ENCODE data around the gene ANKRD55. TPM values are rescaled to one million over a fixed set of nuclear protein-coding genes. Genes with fewer than 3 reads are reported as not detected.
A peak's percentile ranks its signal among the peaks of the same experiment; 100 is the strongest.

ANKRD55 gene
- polyA plus RNA-seq, 1 donor from 2014 or later = 1.5 TPM

- peaks cover 6% of the 10 kb centered on the region for H3K27me3 Mint-ChIP-seq
- H3K4me1 Mint-ChIP-seq = peaks cover 0 to 2% (median 0%) of the 10 kb centered on the region in 3 donors
- no peaks in the 10 kb centered on the region for H3K36me3 Mint-ChIP-seq
- no peak overlapping the region for H3K27ac Mint-ChIP-seq
- H3K4me3 Mint-ChIP-seq = no peak overlapping the region
- H3K9me3 Mint-ChIP-seq = no peaks in the 10 kb centered on the region
Observed at GRCh38 chr5:56176155-56176798, 56.9 kb downstream of the ANKRD55 start.

GRCh38 chr5:56175488-56175887, 57.6 kb downstream of the ANKRD55 start:
- Mint-ChIP-seq H3K4me1 (peaks cover 0 to 2% (median 0%) of the 10 kb centered on the region in 3 donors), H3K4me3 (no peak overlapping the region), H3K36me3 (no peaks in the 10 kb centered on the region), H3K9me3 (no peaks in the 10 kb centered on the region), H3K27ac (no peak overlapping the region), H3K27me3 (peaks cover 10% of the 10 kb centered on the region)

- Mint-ChIP-seq H3K4me3 (peak overlapping the region in 1 of 4 donors; percentile 0), H3K36me3 (no peaks in the 10 kb centered on the region), H3K27ac (no peak overlapping the region), H3K27me3 (peaks cover 11% of the 10 kb centered on the region), H3K4me1 (peaks cover 0 to 2% (median 0%) of the 10 kb centered on the region in 3 donors), H3K9me3 (no peaks in the 10 kb centered on the region)
Observed at GRCh38 chr5:56175021-56175420, 58.1 kb downstream of the ANKRD55 start.

DNA sequence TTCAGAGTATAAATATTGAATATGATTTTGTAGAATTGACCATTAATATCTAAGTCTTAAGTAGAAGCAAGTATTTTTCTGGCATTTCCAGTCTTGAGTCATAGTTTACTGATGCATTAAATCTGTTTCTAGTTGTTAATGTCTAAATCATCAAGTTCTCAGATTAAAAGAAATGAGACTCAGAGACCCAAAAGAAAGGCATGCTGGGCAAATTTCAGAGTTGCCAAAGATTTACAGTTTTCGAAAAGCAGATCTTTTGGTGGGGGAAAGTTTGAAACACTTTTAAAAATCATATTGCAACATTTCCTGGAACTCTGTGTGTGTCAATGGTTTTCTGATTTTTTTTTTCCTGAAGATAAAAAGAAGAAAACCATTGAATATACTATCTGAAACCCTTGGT, 60.9 kb downstream of the ANKRD55 start:
- Mint-ChIP-seq H3K4me3 (no peak overlapping the region), H3K4me1 (peaks cover 0 to 2% (median 0%) of the 10 kb centered on the region in 3 donors), H3K9me3 (no peaks in the 10 kb centered on the region), H3K27ac (no peak overlapping the region), H3K36me3 (no peaks in the 10 kb centered on the region), H3K27me3 (peaks cover 11% of the 10 kb centered on the region)

DNA sequence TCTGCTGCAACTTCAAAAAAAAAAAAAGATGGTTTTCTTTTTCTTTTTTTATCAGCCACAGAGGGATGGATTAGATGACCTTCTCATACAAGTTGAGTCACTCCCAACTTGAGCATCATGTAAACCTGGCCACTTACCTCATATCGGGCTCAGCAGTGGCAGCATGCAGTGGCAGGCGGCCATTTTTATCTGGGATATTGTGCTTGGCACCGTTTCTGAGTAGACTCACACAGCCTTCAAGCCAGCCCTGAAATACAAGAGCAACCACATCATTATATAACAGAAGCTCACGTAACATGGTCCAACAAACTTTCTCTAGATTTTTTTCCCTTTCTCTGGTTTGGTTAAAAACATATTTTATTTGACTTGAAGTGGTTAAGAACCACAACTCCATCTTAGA, 62.6 kb downstream of the ANKRD55 start:
- Mint-ChIP-seq H3K4me3 (no peak overlapping the region), H3K36me3 (no peaks in the 10 kb centered on the region), H3K27ac (no peak overlapping the region), H3K27me3 (peaks cover 11% of the 10 kb centered on the region), H3K9me3 (no peaks in the 10 kb centered on the region), H3K4me1 (peaks cover 0 to 2% (median 0%) of the 10 kb centered on the region in 3 donors)

DNA sequence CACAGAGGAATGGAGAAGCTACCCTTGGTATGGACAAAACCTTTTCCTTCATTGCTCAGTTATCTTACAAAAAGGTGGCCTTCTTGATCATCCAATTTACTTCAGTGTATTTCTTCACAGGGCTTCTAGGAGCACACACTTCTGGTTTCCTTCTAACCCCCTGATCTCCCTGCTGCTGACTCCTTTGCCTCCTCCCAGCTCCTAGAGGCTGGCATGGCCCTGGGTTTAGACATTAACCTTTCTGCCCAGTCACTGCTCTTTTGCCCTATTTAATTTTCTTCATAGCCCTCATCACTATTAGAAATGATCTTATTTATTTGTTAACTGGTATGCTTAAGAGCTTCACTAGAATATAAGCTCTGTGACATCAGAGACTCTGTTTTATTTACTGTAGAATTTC, 63.2 kb downstream of the ANKRD55 start:
- no peaks in the 10 kb centered on the region for H3K9me3 Mint-ChIP-seq
- peaks cover 0 to under 1% (median 0%) of the 10 kb centered on the region in 3 donors for H3K4me1 Mint-ChIP-seq
- H3K36me3 Mint-ChIP-seq = no peaks in the 10 kb centered on the region
- no peak overlapping the region for H3K27ac Mint-ChIP-seq
- no peak overlapping the region for H3K4me3 Mint-ChIP-seq
- peaks cover 11% of the 10 kb centered on the region for H3K27me3 Mint-ChIP-seq

DNA sequence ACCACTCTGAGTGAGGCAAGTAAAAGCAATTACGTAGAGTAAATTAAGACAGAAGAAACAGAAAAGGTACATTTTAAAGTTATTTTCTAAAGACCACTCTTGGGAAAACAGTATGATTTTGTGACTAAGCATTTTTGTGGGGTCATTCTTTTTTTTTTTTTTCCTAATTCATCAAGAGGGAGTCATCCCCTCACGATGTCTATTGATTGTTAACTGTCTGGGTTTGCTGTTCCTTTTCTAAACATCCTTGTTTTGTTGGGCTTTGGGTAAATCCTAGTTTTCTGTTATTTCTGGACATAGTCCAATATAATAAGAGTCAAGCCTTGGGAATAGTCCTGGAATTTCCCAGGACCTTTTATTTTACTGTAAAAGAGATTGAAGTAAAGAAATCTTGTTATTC, 63.8 kb downstream of the ANKRD55 start:
- Mint-ChIP-seq H3K36me3 (no peaks in the 10 kb centered on the region), H3K27ac (no peak overlapping the region), H3K27me3 (peaks cover 11% of the 10 kb centered on the region), H3K4me1 (no peaks in the 10 kb centered on the region), H3K4me3 (no peak overlapping the region), H3K9me3 (no peaks in the 10 kb centered on the region)

GRCh38 chr5:56168066-56168478, 65.1 kb downstream of the ANKRD55 start:
- Mint-ChIP-seq H3K9me3 (no peaks in the 10 kb centered on the region), H3K27ac (no peak overlapping the region), H3K4me3 (no peak overlapping the region), H3K36me3 (no peaks in the 10 kb centered on the region), H3K27me3 (peaks cover 17% of the 10 kb centered on the region), H3K4me1 (no peaks in the 10 kb centered on the region)

DNA sequence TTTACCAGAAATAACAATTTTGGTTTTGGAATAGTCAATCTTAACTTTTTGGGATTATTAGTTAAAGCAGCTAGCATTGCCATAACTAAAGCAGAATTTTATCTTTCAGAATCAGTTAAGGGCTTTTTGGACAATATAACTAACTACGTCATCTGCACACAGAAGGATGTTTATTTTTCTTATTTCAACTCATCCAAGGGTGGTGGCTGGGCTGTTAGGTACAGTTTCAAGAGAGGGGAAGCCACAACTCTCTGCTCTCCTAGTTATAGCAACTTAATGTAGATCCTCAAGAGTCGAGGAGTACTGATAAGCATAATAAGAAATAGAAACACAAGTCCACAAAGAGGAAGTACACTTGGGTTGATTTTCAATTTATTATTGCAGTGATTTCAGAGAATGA, 65.6 kb downstream of the ANKRD55 start:
- Mint-ChIP-seq H3K27ac (no peak overlapping the region), H3K4me3 (no peak overlapping the region), H3K4me1 (no peaks in the 10 kb centered on the region)

DNA sequence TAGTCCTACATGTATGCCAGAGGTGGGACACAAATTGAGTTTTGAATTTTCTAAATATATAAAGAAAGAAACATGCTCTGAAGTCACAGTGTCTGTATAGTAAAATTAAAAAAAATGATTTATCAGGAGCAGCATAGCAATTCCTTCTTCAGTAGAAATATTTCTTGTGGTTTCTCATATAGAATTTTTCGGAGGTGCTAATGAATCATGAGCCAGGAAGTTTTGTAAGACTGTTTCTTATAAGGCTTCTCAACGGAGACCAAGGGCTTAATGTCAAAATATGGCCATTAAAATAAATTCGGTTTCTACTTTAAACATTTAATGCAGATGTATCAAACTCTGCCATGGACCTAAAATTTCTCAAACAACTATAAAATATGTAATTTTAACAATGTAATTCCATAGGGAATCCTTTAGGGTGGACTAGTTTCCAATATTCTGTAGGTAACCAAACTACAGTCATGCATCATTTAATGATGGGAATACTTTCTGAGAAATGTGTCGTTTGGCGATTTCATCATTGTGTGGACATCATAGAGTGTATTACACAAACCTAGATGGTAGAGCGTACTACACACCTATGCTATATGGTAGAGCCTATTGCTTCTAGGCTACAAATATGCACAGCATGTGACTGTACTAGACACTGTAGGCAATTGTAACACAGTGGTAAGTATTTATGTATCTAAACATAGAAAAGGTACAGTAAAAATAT, 66.3 kb downstream of the ANKRD55 start:
- H3K36me3 Mint-ChIP-seq = no peaks in the 10 kb centered on the region
- no peak overlapping the region for H3K27ac Mint-ChIP-seq
- no peaks in the 10 kb centered on the region for H3K9me3 Mint-ChIP-seq
- no peak overlapping the region for H3K4me3 Mint-ChIP-seq
- H3K27me3 Mint-ChIP-seq = peaks cover 17% of the 10 kb centered on the region
- H3K4me1 Mint-ChIP-seq = no peaks in the 10 kb centered on the region

More for the DNA sequence above, 65.6 kb downstream of the ANKRD55 start:
- Mint-ChIP-seq H3K27me3 (peaks cover 18% of the 10 kb centered on the region), H3K9me3 (no peaks in the 10 kb centered on the region), H3K36me3 (no peaks in the 10 kb centered on the region)

DNA sequence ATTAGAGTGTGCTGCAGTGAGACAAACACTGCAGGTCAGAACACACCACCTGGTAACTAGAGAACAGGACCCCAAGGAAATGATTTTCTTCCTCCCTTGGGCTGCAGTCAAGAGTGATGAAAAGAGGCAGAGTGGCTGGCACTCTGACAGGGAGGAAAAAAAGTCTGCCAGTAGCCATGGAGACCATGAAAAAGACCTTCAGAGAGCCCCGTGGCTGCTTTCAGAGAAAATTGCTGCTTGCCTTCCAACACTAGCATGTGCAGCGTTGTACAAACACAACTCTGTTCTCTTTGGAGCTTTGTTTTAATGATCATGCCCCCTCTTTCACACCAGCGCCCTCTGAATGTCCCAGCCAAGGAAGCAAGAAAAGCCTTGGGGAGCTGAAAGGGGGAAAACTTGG, 68.8 kb downstream of the ANKRD55 start:
- Mint-ChIP-seq H3K4me3 (no peak overlapping the region), H3K27ac (no peak overlapping the region), H3K36me3 (no peaks in the 10 kb centered on the region), H3K4me1 (peaks cover 0 to 3% (median 0%) of the 10 kb centered on the region in 3 donors), H3K27me3 (peaks cover 9% of the 10 kb centered on the region), H3K9me3 (no peaks in the 10 kb centered on the region)

DNA sequence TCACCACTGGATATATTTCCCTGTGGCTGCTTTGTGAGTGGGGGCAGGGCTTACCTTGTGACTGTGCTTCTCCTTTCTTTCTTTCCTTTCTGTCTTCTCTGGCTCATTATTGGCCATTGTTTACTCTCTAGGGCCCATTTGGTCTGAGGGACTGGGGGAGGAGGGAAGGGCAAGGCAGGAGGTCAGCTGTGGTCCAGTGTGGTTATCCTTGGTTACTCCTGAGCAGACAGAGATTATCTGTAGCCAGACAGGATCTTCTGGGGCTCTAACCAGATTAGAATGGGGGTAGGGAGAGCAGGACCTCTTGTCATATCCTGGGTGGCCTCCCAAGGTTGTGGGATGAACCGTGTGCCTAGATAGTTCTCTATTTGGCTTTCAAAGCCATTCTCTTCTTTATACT, 71.2 kb downstream of the ANKRD55 start:
- Mint-ChIP-seq H3K4me3 (no peak overlapping the region), H3K9me3 (no peaks in the 10 kb centered on the region), H3K4me1 (peaks cover 0 to 3% (median 0%) of the 10 kb centered on the region in 3 donors), H3K27ac (no peak overlapping the region), H3K36me3 (no peaks in the 10 kb centered on the region), H3K27me3 (peaks cover 9% of the 10 kb centered on the region)

DNA sequence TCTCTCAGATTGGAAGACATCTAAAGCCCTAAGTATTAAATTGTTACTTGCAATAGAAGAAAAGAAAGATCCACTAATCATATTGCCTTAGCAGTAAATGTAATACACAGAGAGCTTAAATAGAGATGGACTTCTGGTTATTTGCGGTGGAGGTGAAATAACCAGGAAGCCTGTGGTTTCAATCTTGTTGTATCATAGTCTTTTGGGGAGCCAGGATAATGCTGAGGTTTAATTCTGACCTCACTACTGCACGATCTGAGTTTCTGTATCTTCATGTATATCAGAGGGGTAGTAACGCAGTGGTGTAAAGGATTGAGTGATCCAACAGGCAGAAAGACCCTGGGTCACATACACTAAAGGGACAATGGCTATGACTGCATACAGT, 71.7 kb downstream of the ANKRD55 start:
- Mint-ChIP-seq H3K9me3 (no peaks in the 10 kb centered on the region), H3K4me3 (no peak overlapping the region), H3K4me1 (peaks cover 0 to 3% (median 3%) of the 10 kb centered on the region in 3 donors), H3K27me3 (peaks cover 9% of the 10 kb centered on the region), H3K27ac (no peak overlapping the region), H3K36me3 (no peaks in the 10 kb centered on the region)

GRCh38 chr5:56160723-56161438, 72.2 kb downstream of the ANKRD55 start:
- Mint-ChIP-seq H3K4me1 (peaks cover 0 to 5% (median 5%) of the 10 kb centered on the region in 3 donors), H3K9me3 (no peaks in the 10 kb centered on the region), H3K27ac (no peak overlapping the region), H3K27me3 (peaks cover 9% of the 10 kb centered on the region), H3K36me3 (no peaks in the 10 kb centered on the region), H3K4me3 (peak overlapping the region in 1 of 4 donors; percentile 52)

GRCh38 chr5:56159521-56159947, 73.6 kb downstream of the ANKRD55 start:
- Mint-ChIP-seq H3K36me3 (no peaks in the 10 kb centered on the region), H3K27ac (no peak overlapping the region), H3K27me3 (peaks cover 9% of the 10 kb centered on the region), H3K4me1 (peaks cover 0 to 10% (median 8%) of the 10 kb centered on the region in 3 donors), H3K4me3 (no peak overlapping the region), H3K9me3 (no peaks in the 10 kb centered on the region)
